ENCODE measurements around the gene RGMA.

DNA sequence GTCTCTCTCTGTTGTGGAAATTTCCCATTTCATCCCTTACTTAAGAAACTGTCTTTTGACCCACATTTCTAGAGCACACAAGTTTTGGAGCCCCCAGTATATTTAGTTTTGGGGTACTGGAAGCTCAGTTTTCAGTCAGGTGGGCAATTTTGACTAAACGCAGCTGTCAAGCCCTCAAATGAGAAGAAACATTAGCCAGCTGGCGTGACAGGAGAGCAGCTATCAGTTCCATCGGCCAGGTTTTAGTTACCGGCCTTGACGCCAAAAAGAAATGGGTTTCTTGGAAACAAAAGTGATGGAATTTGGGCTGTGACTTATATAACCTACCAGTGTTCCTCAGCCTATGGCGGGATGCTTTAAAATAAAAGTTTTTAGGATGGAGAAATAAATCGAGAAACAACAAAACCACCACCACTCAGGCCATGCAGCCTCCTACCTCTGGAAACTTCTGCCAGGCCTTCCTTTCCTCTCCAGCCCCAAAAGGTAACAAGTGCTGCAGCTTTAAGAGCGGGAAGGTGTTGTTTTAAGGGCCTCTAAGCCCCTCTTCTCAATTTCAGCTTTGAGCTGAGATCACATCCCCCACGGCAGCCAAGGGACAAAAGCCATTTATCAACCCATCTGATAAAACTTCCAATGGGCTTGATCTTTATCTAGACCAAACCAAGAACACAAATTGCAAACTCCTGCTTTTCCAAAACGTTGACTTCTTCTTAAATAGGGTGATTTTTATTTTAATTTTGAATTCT is 18.3 kb downstream of the RGMA start:
- TF ChIP-seq POLR2A (IDR thresholded peaks at IDR 0.05; ENCODE audit: low read depth, low read length) (no peak), POLR2AphosphoS5 (IDR thresholded peaks at IDR 0.05; ENCODE audit: low read depth, low read length) (no peak), TAF1 (IDR thresholded peaks at IDR 0.05; ENCODE audit: borderline replicate concordance, low read depth, low read length) (no peak)

Data from GM12892 (cell line).